GM03348 (cell line): ENCODE results near the gene SEMA6C.
A peak's percentile ranks its signal among the peaks of the same experiment; 100 is the strongest.
"Not testable (repeated sequence)": the region's sequence is repeated elsewhere in the genome, so short reads cannot be mapped to it uniquely, and the experiment has no call there.

Experiments used
- DNase-seq: peaks from one replicate; pipeline ENCODE4 v3.0.0; 2012; ENCODE audit warnings: low spot score

Gene SEMA6C

GRCh38 chr1:151124763-151125403, 21.5 kb downstream of the SEMA6C start:
- no peak for DNase-seq

GRCh38 chr1:151113877-151114276, 32.6 kb downstream of the SEMA6C start:
- DNase-seq, result no peak

- DNase-seq, result no peak
Measured at GRCh38 chr1:151108331-151108730, 38.1 kb downstream of the SEMA6C start.

GRCh38 chr1:151106894-151107293, 39.5 kb downstream of the SEMA6C start:
- DNase-seq, result peak; percentile 30

- no peak for DNase-seq
Measured at GRCh38 chr1:151104630-151105029, 41.8 kb downstream of the SEMA6C start.

- DNase-seq, result no peak
Measured at GRCh38 chr1:151098126-151098525, 48.3 kb downstream of the SEMA6C start.

- DNase-seq, result not testable (repeated sequence)
Measured at GRCh38 chr1:151097426-151097825, 49.0 kb downstream of the SEMA6C start.

- DNase-seq, result no peak
Measured at GRCh38 chr1:151085953-151086559, 60.4 kb downstream of the SEMA6C start.
